Liver (tissue), 9 donors: ENCODE data around the gene PPP2R2B. TPM values are rescaled to one million over a fixed set of nuclear protein-coding genes. Genes with fewer than 3 reads are reported as not detected.

Source experiments
- DNase-seq: peaks from one replicate; pipeline ENCODE4 v3.0.0-alpha.2; 2017; ENCODE audit warnings: low spot score
- H3K27ac ChIP-seq, 2 donors: one replicate each; pipeline ENCODE4 v1.7.0; 2013; ENCODE audit warnings: inconsistent platforms in 2 of 2, low read length in 2 of 2, control low read depth in 1 of 2, low read depth in 1 of 2, mild to moderate bottlenecking in 1 of 2
- H3K27me3 ChIP-seq, 4 donors: one replicate each; pipeline versions ENCODE4 v1.6.1 to v1.7.0; 2013; ENCODE audit warnings: low read length in 3 of 4, inconsistent platforms in 1 of 4, mild to moderate bottlenecking in 1 of 4, moderate library complexity in 1 of 4; ENCODE audit not compliant: control insufficient read depth in 4 of 4, insufficient read depth in 4 of 4
- H3K36me3 ChIP-seq, 4 donors: one replicate each; pipeline versions ENCODE4 v1.6.1 to v1.7.0; 2013; ENCODE audit warnings: low read length in 3 of 4, mild to moderate bottlenecking in 3 of 4, low read depth in 1 of 4, moderate library complexity in 1 of 4; ENCODE audit not compliant: control insufficient read depth in 4 of 4, insufficient read depth in 3 of 4
- H3K4me1 ChIP-seq, 4 donors: one replicate each; pipeline versions ENCODE4 v1.6.1 to v1.7.0; 2013; ENCODE audit warnings: low read length in 3 of 4, mild to moderate bottlenecking in 3 of 4, moderate library complexity in 1 of 4; ENCODE audit not compliant: control insufficient read depth in 4 of 4, insufficient read depth in 4 of 4
- H3K4me3 ChIP-seq, 3 donors: one replicate each; pipeline versions ENCODE4 v1.6.1 to v1.7.0; 2013; ENCODE audit warnings: low read length in 3 of 3, control low read depth in 1 of 3, low read depth in 1 of 3, mild to moderate bottlenecking in 1 of 3
- H3K9ac ChIP-seq, 2 donors: one replicate each; pipeline ENCODE4 v1.7.0; 2013; ENCODE audit warnings: low read length in 2 of 2, mild to moderate bottlenecking in 2 of 2, moderate library complexity in 2 of 2, control low read depth in 1 of 2, low read depth in 1 of 2
- H3K9me3 ChIP-seq, 4 donors: one replicate each; pipeline versions ENCODE4 v1.6.1 to v1.7.0; 2013; ENCODE audit warnings: low read length in 3 of 4; ENCODE audit not compliant: control insufficient read depth in 4 of 4
- EGR1 ChIP-seq, 2 donors: IDR thresholded peaks; 2 replicates each; pipeline ENCODE4 v1.6.1; 2016 to 2018; ENCODE audit warnings: antibody characterized with exemption in 2 of 2, low read depth in 2 of 2
- FOXA1 ChIP-seq: IDR thresholded peaks from 2 replicates; pipeline ENCODE4 v1.6.1; 2016; ENCODE audit warnings: antibody characterized with exemption
- FOXA2 ChIP-seq: IDR thresholded peaks from 2 replicates; pipeline ENCODE4 v1.6.1; 2016; ENCODE audit warnings: antibody characterized with exemption
- GABPA ChIP-seq, 2 donors: IDR thresholded peaks in 1 of 2; conservative IDR thresholded peaks in 1 of 2; 2 replicates each; pipeline ENCODE4 v1.6.1; 2016; ENCODE audit warnings: antibody characterized with exemption in 2 of 2, mild to moderate bottlenecking in 1 of 2, moderate library complexity in 1 of 2
- HNF4A ChIP-seq, 2 donors: conservative IDR thresholded peaks; 2 replicates each; pipeline ENCODE4 v1.6.1; 2016; ENCODE audit warnings: antibody characterized with exemption in 2 of 2, mild to moderate bottlenecking in 2 of 2
- HNF4G ChIP-seq: IDR thresholded peaks from 2 replicates; pipeline ENCODE4 v1.6.1; 2016; ENCODE audit warnings: antibody characterized with exemption
- JUND ChIP-seq, 2 donors: IDR thresholded peaks; 2 replicates each; pipeline ENCODE4 v1.6.1; 2016; ENCODE audit warnings: antibody characterized with exemption in 2 of 2
- MAX ChIP-seq: IDR thresholded peaks from 2 replicates; pipeline ENCODE4 v1.6.1; 2016; ENCODE audit warnings: antibody characterized with exemption
- NR2F2 ChIP-seq: IDR thresholded peaks from 2 replicates; pipeline ENCODE4 v1.6.1; 2016; ENCODE audit warnings: antibody characterized with exemption
- RAD21 ChIP-seq, 2 donors: IDR thresholded peaks; 2 replicates each; pipeline ENCODE4 v1.6.1; 2016; ENCODE audit warnings: antibody characterized with exemption in 2 of 2, mild to moderate bottlenecking in 2 of 2
- RXRA ChIP-seq, 2 donors: IDR thresholded peaks; 2 replicates each; pipeline ENCODE4 v1.6.1; 2017 to 2018; ENCODE audit warnings: antibody characterized with exemption in 2 of 2, mild to moderate bottlenecking in 1 of 2
- SP1 ChIP-seq: IDR thresholded peaks from 2 replicates; pipeline ENCODE4 v1.6.1; 2018; ENCODE audit warnings: antibody characterized with exemption, mild to moderate bottlenecking
- TAF1 ChIP-seq: conservative IDR thresholded peaks from 2 replicates; pipeline ENCODE4 v1.6.1; 2016; ENCODE audit warnings: antibody characterized with exemption, mild to moderate bottlenecking
- YY1 ChIP-seq: IDR thresholded peaks from 2 replicates; pipeline ENCODE4 v1.6.1; 2016; ENCODE audit warnings: antibody characterized with exemption, mild to moderate bottlenecking
- WGBS: extraction: QIAGEN DNeasy Blood & Tissue Kit; methylation state at CpG from one replicate; pipeline ENCODE4 v1.1.7; 2013; 5-methylcytosine and 5-hydroxymethylcytosine counted together
- polyA plus RNA-seq, 2 donors: library from polyadenylated mRNA; stranded (reverse) in 1 of 2; unstranded in 1 of 2; fragments of 200-250 nt in 1 of 2; fragments of >200 nt in 1 of 2; fragmentation: Nextera tagmentation in 1 of 2; extraction: Ambion mirVana in 1 of 2; gene quantifications; one replicate each; pipeline versions ENCODE4 v1.2.1 to v1.2.3, GENCODE V29; 2013 to 2015
- total RNA-seq, 2 donors: library from RNA; depleted of rRNA; stranded (reverse); fragments of >200 nt; gene quantifications; one replicate each; pipeline ENCODE4 v1.2.3, GENCODE V29; 2014
- TF ChIP-seq, protein P1 (sequence below): IDR thresholded peaks from 2 replicates; pipeline ENCODE4 v1.6.1; 2016; ENCODE audit warnings: antibody characterized with exemption
- TF ChIP-seq, protein P2 (sequence below): fragments of 150-350 bp; IDR thresholded peaks from 2 replicates; pipeline ENCODE4 v1.5.1; 2017; ENCODE audit warnings: improper control_type of control experiment, low read depth, low read length; ENCODE audit not compliant: missing input control
- TF ChIP-seq, protein P3 (sequence below): IDR thresholded peaks from 2 replicates; pipeline ENCODE4 v1.6.1; 2016; ENCODE audit warnings: antibody characterized with exemption, mild to moderate bottlenecking
- TF ChIP-seq, protein P4 (sequence below): IDR thresholded peaks from 2 replicates; pipeline ENCODE4 v1.6.1; 2016; ENCODE audit warnings: antibody characterized with exemption
- donor health status: healthy.
- donor health status: healthy.
- donor health status: healthy.
- donor health status: healthy.
- donor health status: healthy.

Gene PPP2R2B
- total and polyA plus RNA-seq, 4 donors: 0.15 to 6.3 (median 0.40) TPM

- no peak for TF ChIP-seq SP1
- TF ChIP-seq RXRA (IDR thresholded peaks at IDR 0.05): no peak
- TF ChIP-seq RAD21 (IDR thresholded peaks at IDR 0.05): no peak
- TF ChIP-seq EGR1 (IDR thresholded peaks at IDR 0.05; ENCODE audit: low read depth in 2 of 2): no peak
- TF ChIP-seq JUND (IDR thresholded peaks at IDR 0.05): no peak
- no peak for TF ChIP-seq NR2F2
- TF ChIP-seq, protein P1, sequence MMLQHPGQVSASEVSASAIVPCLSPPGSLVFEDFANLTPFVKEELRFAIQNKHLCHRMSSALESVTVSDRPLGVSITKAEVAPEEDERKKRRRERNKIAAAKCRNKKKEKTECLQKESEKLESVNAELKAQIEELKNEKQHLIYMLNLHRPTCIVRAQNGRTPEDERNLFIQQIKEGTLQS: no peak
- no peak for TF ChIP-seq HNF4A (conservative IDR thresholded peaks at IDR 0.05)
- no peak for TF ChIP-seq FOXA1
- TF ChIP-seq FOXA2: no peak
- no peak for TF ChIP-seq TAF1
- TF ChIP-seq YY1: no peak
- TF ChIP-seq HNF4G: no peak
Observed at GRCh38 chr5:146716636-146717035, 161.9 kb downstream of the PPP2R2B start (continued).

GRCh38 chr5:146710348-146710747, 168.2 kb downstream of the PPP2R2B start:
- DNase-seq: no peak
- Histone ChIP-seq H3K27ac (no peak overlapping the region), H3K36me3 (no peaks in the 10 kb centered on the region), H3K4me3 (no peak overlapping the region), H3K9ac (no peak overlapping the region), H3K27me3 (no peaks in the 10 kb centered on the region), H3K9me3 (no peaks in the 10 kb centered on the region), H3K4me1 (no peaks in the 10 kb centered on the region)
- 94% methylated on average over 1 of the region's 1 CpG for WGBS
- TF ChIP-seq RAD21 (IDR thresholded peaks at IDR 0.05): no peak
- TF ChIP-seq MAX: no peak
- no peak for TF ChIP-seq GABPA (IDR thresholded peaks at IDR 0.05 in 1 of 2, conservative IDR thresholded peaks at IDR 0.05 in 1 of 2)
- TF ChIP-seq EGR1 (IDR thresholded peaks at IDR 0.05; ENCODE audit: low read depth in 2 of 2): no peak
- TF ChIP-seq RXRA (IDR thresholded peaks at IDR 0.05): no peak
- TF ChIP-seq, protein P1: no peak
- no peak for TF ChIP-seq SP1
- TF ChIP-seq, protein P2, sequence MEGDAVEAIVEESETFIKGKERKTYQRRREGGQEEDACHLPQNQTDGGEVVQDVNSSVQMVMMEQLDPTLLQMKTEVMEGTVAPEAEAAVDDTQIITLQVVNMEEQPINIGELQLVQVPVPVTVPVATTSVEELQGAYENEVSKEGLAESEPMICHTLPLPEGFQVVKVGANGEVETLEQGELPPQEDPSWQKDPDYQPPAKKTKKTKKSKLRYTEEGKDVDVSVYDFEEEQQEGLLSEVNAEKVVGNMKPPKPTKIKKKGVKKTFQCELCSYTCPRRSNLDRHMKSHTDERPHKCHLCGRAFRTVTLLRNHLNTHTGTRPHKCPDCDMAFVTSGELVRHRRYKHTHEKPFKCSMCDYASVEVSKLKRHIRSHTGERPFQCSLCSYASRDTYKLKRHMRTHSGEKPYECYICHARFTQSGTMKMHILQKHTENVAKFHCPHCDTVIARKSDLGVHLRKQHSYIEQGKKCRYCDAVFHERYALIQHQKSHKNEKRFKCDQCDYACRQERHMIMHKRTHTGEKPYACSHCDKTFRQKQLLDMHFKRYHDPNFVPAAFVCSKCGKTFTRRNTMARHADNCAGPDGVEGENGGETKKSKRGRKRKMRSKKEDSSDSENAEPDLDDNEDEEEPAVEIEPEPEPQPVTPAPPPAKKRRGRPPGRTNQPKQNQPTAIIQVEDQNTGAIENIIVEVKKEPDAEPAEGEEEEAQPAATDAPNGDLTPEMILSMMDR: no peak
- TF ChIP-seq, protein P3, sequence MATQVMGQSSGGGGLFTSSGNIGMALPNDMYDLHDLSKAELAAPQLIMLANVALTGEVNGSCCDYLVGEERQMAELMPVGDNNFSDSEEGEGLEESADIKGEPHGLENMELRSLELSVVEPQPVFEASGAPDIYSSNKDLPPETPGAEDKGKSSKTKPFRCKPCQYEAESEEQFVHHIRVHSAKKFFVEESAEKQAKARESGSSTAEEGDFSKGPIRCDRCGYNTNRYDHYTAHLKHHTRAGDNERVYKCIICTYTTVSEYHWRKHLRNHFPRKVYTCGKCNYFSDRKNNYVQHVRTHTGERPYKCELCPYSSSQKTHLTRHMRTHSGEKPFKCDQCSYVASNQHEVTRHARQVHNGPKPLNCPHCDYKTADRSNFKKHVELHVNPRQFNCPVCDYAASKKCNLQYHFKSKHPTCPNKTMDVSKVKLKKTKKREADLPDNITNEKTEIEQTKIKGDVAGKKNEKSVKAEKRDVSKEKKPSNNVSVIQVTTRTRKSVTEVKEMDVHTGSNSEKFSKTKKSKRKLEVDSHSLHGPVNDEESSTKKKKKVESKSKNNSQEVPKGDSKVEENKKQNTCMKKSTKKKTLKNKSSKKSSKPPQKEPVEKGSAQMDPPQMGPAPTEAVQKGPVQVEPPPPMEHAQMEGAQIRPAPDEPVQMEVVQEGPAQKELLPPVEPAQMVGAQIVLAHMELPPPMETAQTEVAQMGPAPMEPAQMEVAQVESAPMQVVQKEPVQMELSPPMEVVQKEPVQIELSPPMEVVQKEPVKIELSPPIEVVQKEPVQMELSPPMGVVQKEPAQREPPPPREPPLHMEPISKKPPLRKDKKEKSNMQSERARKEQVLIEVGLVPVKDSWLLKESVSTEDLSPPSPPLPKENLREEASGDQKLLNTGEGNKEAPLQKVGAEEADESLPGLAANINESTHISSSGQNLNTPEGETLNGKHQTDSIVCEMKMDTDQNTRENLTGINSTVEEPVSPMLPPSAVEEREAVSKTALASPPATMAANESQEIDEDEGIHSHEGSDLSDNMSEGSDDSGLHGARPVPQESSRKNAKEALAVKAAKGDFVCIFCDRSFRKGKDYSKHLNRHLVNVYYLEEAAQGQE: no peak
- TF ChIP-seq YY1: no peak
- no peak for TF ChIP-seq HNF4A (conservative IDR thresholded peaks at IDR 0.05)
- TF ChIP-seq HNF4G: no peak
- TF ChIP-seq FOXA1: no peak
- TF ChIP-seq NR2F2: no peak
- TF ChIP-seq, protein P4, sequence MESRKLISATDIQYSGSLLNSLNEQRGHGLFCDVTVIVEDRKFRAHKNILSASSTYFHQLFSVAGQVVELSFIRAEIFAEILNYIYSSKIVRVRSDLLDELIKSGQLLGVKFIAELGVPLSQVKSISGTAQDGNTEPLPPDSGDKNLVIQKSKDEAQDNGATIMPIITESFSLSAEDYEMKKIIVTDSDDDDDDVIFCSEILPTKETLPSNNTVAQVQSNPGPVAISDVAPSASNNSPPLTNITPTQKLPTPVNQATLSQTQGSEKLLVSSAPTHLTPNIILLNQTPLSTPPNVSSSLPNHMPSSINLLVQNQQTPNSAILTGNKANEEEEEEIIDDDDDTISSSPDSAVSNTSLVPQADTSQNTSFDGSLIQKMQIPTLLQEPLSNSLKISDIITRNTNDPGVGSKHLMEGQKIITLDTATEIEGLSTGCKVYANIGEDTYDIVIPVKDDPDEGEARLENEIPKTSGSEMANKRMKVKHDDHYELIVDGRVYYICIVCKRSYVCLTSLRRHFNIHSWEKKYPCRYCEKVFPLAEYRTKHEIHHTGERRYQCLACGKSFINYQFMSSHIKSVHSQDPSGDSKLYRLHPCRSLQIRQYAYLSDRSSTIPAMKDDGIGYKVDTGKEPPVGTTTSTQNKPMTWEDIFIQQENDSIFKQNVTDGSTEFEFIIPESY: no peak
- no peak for TF ChIP-seq JUND (IDR thresholded peaks at IDR 0.05)
- TF ChIP-seq TAF1: no peak
- no peak for TF ChIP-seq FOXA2
